Panc1 (cell line): ENCODE measurements around the gene TERT.

Experiments
- CTCF ChIP-seq: fragments of 450-650 bp; IDR thresholded peaks from 2 replicates; pipeline ENCODE4 v1.5.1; 2017; ENCODE audit warnings: mild to moderate bottlenecking
- POLR2AphosphoS5 ChIP-seq: IDR thresholded peaks from 2 replicates; pipeline ENCODE4 v1.6.1; 2012; ENCODE audit warnings: mild to moderate bottlenecking, low read depth, low read length, moderate library complexity
- REST ChIP-seq, 2 experiments: IDR thresholded peaks; 2 replicates each; pipeline ENCODE4 v1.6.1; 2011 to 2012; ENCODE audit warnings: low read depth in 2 of 2, control low read depth in 1 of 2, low read length in 1 of 2, mild to moderate bottlenecking in 1 of 2, moderate library complexity in 1 of 2; ENCODE audit not compliant: insufficient read depth in 1 of 2
- SIN3A ChIP-seq: IDR thresholded peaks from 2 replicates; pipeline ENCODE4 v1.6.1; 2012; ENCODE audit warnings: low read depth, mild to moderate bottlenecking, low read length, moderate library complexity, borderline replicate concordance; ENCODE audit not compliant: insufficient read depth
- TCF7L2 ChIP-seq: IDR thresholded peaks from 2 replicates; pipeline ENCODE4 v1.6.1; 2011; ENCODE audit warnings: mild to moderate bottlenecking, low read depth, low read length, inconsistent platforms

GRCh38 chr5:1246711-1247431 is 48.0 kb downstream of the TERT start:
- TF ChIP-seq CTCF (no peak), TCF7L2 (no peak), POLR2AphosphoS5 (no peak), REST (IDR thresholded peaks at IDR 0.05; ENCODE audit: insufficient read depth in 1 of 2, low read depth in 2 of 2, low read length in 1 of 2) (peak; percentile 99), SIN3A (no peak)
